Left hindlimb (tissue), 1 donor: ENCODE measurements around the gene KIF13A.
"Not testable (repeated sequence)": the region's sequence is repeated elsewhere in the genome, so short reads cannot be mapped to it uniquely, and the experiment has no call there.

Experiments
- DNase-seq: peaks from one replicate; pipeline ENCODE4 v3.0.0-alpha.2; 2018

Gene KIF13A

DNA sequence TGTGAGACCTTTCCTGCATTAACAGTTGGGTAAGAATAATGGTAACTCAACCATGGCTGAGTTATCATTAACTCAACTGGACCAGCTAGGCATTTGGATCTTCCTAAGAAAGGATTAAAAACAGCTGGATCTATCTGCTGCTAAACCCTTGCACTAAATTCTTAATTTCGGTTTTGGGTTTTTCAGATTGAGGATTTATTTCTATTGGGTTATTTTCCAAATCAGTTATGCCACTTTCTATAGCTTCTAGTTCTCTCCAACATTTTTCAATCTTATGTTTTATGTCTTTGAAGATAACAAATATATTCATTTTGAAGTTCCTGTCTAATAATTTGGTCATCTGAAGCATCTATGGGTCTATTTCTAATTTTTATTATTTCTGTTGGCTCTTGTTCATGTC, 92.5 kb downstream of the KIF13A start:
- DNase-seq: no peak

GRCh38 chr6:17894191-17894590, 93.2 kb downstream of the KIF13A start:
- no peak for DNase-seq

- DNase-seq: no peak
Observed at GRCh38 chr6:17892097-17892686, 95.2 kb downstream of the KIF13A start.

- no peak for DNase-seq
Observed at GRCh38 chr6:17890309-17890708, 97.1 kb downstream of the KIF13A start.

GRCh38 chr6:17889777-17890176, 97.7 kb downstream of the KIF13A start:
- DNase-seq: not testable (repeated sequence)

DNA sequence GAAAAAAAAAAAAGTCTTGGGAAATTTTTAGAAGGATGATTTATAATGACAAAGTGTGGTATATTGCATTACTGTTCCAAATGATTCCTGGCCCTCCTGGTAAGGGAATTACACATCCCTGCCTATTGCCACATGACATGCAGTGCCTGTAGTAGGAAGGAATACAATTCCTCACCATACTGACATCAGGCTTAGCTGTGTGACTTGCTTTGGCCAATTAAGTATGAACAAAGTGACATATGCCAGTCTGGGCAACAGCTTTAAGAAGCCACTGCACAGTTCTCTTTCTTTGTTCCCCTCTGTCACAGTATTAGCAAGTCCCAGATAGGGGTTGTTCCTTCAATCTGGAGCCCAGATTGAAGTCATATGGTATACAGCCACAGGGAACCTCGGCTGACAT, 100.5 kb downstream of the KIF13A start:
- no peak for DNase-seq

DNA sequence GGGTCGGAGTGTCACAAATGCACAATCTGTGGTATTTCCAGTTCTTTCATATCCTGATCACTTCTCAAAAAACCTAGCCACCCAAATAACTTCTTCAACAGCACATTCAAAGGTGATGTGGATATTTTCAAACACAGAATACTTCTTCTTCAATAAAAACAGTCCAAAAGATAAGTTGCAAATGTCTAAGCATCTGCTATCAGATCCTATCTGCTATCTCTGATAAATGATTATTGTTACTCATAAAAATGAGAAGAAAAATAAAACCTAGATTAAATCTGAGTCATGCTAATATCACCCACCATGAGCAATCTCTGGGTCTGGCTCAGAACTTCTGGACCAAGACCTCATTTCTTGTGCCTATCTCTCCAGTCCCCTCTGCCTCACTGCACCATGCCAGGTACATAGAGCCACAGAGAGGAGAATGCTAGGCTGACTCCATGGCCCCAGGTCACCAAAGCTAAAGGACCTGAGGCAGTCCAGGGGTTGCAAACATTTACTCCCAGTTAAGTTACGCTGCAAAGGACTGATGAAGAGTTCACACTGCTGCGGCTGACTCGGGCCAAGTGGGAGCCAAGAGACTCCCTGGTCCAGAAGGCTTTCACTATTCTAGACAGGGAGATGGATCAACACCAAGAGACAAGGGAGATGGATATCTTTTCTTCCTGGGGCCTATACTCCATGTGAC, 101.4 kb downstream of the KIF13A start:
- DNase-seq: no peak

- no peak for DNase-seq
Observed at GRCh38 chr6:17884498-17885478, 102.6 kb downstream of the KIF13A start.

DNA sequence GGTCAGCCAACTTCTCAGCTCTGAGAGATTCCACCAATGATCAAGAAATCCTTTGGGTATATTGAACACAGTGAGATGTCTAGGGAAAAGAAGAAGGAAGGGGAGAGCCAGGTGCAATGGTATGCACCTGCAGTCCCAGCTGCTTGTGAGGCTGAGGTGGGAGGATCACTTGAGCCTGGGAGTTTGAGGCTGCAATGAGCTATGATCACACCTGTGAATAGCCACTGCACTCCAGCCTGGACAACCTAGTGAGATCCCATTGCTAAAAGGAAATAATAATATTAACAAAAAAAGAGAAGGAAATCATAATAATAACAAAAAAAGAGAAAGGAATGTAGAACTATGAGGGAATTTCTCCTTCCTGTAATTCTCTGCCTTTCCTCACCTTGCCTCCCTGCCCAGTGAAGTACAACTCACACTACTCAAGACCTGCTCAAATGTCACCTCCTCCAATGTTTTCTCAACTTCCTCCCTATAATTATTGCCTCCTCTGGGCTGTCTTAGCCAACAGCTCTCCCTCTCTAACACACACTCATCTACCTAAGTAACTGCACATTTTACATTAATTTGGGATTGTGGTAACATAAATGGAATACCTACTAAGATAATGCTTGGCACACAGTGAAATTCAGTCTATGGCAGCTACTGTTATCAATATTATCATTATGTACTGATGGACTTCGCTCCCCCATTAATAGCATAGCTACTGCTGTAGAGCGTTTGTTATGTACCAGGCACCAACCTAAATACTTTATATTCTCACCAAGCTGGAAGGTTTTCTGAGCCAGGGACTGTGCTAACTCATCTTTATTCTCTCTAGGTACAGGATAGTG, 103.6 kb downstream of the KIF13A start:
- DNase-seq: no peak

DNA sequence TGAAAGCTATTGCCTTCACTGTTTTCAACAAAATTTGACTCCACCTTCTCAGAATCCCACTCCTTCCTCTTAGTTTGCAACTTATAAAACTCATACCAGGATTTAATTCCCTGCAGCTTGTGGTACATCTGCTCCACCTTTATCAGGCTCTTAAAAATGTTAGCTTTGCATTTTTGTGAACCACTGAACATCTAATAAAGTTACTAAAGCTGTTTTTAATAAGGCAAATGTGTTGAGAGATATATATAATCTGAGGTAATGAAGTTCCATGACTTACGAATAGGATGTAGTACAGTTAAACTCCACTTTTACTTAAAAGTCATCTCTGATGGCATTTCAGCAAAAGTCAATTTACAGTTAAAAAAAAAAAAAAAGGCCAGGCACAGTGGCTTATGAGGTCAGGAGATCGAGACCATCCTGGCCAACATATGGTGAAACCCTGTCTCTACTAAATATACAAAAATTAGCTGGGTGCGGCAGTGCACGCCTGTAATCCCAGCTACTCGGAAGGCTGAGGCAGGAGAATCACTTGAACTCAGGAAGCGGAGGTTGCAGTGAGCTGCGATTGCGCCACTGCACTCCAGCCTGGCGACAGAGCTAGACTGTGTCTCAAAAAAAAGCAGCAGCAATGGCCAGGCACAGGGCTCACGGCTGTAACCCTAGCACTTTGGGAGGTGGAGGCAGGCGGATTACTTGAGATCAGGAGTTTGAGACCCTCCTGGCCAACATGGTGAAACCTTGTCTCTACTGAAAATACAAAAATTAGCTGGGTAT, 106.2 kb downstream of the KIF13A start:
- no peak for DNase-seq

GRCh38 chr6:17879184-17879583, 108.3 kb downstream of the KIF13A start:
- DNase-seq: no peak

DNA sequence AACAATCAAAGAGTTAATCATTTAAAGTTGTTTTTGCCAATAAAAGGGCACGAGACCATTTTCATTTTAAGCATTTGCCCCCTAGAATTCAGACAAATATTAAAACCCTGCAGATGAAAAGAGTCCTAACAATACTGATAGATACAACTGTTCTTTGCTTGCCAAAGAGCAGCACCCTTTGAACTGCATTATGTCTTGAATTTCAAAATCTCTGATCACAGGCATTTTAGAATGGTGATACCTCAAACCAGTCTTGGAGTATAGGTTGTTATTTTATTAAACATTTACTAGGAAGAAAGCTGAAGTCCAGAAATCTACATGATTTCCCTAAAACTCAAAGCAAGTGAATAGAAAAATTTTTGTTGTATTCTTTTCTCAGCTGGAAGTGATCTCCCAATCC, 108.7 kb downstream of the KIF13A start:
- DNase-seq: no peak

GRCh38 chr6:17877895-17878440, 109.5 kb downstream of the KIF13A start:
- no peak for DNase-seq

DNA sequence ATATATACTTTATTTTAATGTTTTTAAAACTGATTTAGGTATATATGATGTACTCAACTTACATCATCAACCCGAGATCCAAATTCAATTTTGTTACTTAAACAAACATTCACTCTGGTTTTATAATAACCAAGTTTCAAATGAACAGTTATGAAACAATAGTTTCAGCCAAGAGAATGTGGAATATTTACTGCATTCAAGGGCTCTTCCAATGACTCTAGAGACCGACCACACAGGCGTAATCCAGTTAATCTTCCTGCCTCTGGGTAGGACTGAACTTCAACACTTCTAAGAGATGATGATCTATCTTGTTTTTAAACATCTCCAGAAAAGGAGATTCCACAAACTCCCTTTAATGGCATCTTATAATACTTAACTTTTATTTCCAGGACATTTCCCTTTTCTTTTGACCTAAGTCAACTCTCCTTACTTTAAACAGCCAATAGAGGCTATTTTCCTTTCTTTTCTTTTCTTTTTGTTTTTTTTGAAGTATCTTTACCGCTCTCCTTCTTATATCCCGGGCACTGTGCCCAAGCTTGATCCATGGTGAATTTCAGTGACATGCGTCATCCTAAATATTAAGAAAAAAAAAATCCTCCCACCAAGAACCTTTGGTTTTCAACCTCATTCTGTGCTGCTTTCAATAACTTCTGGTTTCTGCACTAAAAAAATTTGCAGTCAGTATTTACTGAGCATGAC, 110.1 kb downstream of the KIF13A start:
- DNase-seq: peak; percentile 46

- DNase-seq: no peak
Observed at GRCh38 chr6:17874753-17875152, 112.7 kb downstream of the KIF13A start.

DNA sequence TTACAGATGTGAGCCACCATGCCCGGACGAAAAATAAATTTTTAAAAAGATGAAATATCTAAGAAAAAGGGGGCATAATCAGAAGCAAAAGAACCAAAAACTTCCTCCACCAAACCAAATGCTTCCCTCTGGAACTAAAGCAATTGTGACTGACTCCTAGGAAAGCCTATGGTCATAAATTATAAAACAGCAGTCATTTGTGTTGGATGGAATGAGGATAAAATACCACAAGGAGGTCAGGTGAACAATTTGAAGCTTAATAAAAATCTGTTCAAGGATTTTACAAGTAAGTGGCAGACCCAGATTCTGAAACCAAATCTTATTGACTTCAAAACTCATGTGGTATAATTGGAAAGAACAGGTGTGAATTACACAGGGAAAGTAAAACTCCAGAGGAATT, 114.5 kb downstream of the KIF13A start:
- no peak for DNase-seq

- DNase-seq: no peak
Observed at GRCh38 chr6:17871836-17872235, 115.6 kb downstream of the KIF13A start.

- no peak for DNase-seq
Observed at GRCh38 chr6:17871189-17871519, 116.3 kb downstream of the KIF13A start.

DNA sequence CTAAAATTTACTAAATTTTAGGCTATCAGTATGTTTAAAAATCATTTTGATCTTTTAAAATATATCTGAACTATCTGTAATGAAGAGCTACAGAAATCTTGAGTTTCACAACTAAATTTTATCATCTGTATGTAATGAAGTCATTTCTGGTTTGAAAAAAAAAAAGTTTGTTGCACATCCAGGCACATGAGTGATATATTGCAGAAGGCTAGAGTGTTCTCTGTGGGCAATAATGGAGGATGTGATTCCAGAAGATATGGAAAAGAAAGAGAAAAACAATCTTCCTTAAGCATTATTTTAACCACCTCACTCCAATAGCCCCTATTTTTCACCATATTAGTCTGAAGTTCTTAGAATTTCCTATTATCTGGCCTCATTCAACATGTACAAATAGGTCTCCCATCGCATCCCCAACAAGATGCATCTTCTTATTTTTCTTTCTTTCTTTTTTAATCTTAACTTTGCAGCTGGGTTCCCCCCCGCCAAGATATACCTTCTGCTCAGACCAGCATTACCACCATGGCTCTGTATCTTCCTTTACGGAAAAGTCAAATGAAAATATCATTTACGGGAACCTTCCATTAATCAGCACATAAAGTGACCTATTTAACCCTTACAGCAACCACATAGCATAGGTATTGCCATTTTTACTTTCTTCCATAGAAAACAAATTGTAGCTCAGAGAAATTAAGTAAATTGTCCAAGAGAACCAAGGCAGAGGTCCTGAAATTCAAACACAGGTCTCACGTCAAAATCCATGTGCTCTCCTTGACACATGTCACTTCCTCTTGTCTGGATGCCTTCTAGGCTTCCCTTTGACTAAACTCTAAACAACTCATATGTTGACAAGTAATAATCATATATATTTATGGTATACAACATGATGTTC, 116.9 kb downstream of the KIF13A start:
- no peak for DNase-seq

GRCh38 chr6:17869753-17870050, 117.7 kb downstream of the KIF13A start:
- DNase-seq: no peak
